ENCODE data around the gene ITIH4. TPM values are rescaled to one million over a fixed set of nuclear protein-coding genes. Genes with fewer than 3 reads are reported as not detected.

Gene ITIH4
- total RNA-seq, 1 donor from 2014 or later = 16.3 TPM

GRCh38 chr3:52789746-52790040 lies 40.8 kb downstream of the ITIH4 start:
- DNase-seq (ENCODE audit: low spot score) = no peak
- intact Hi-C loops (cut with DNase I) = no loop called here
- ATAC-seq = no peak

GRCh38 chr3:52788890-52789745 lies 41.4 kb downstream of the ITIH4 start:
- intact Hi-C loops (cut with DNase I) = no loop called here
- ATAC-seq (no peak), DNase-seq (ENCODE audit: low spot score) (no peak)

- intact Hi-C loops (cut with DNase I) = no loop called here
- ATAC-seq = peak; percentile 55
- DNase-seq (ENCODE audit: low spot score) = no peak
Observed at GRCh38 chr3:52787672-52788625, 42.5 kb downstream of the ITIH4 start.

GRCh38 chr3:52787246-52787645 lies 43.2 kb downstream of the ITIH4 start:
- ATAC-seq (no peak), DNase-seq (ENCODE audit: low spot score) (no peak)
- intact Hi-C loops (cut with DNase I) = no loop called here

- intact Hi-C loops (cut with DNase I) = no loop called here
- DNase-seq (ENCODE audit: low spot score) (peak; percentile 45), ATAC-seq (no peak)
Observed at GRCh38 chr3:52786330-52787215, 43.9 kb downstream of the ITIH4 start.

GRCh38 chr3:52784931-52785590 lies 45.4 kb downstream of the ITIH4 start:
- DNase-seq (ENCODE audit: low spot score) (peak; percentile 42), ATAC-seq (no peak)
- intact Hi-C loops (cut with DNase I) = no loop called here

- ATAC-seq (no peak), DNase-seq (ENCODE audit: low spot score) (peak; percentile 35)
- intact Hi-C loops (cut with DNase I) = no loop called here
Observed at GRCh38 chr3:52784021-52784621, 46.4 kb downstream of the ITIH4 start.

GRCh38 chr3:52783211-52783555 lies 47.3 kb downstream of the ITIH4 start:
- intact Hi-C loops (cut with DNase I) = no loop called here
- no peak for DNase-seq (ENCODE audit: low spot score)

GRCh38 chr3:52782412-52783210 lies 47.9 kb downstream of the ITIH4 start:
- intact Hi-C loops (cut with DNase I) = no loop called here
- ATAC-seq = no peak
- peak; percentile 31 for DNase-seq (ENCODE audit: low spot score)

More at GRCh38 chr3:52783211-52783555, 47.3 kb downstream of the ITIH4 start:
- no peak for ATAC-seq

- intact Hi-C loops (cut with DNase I) = no loop called here
- DNase-seq (ENCODE audit: low spot score) (no peak), ATAC-seq (no peak)
Observed at GRCh38 chr3:52781741-52782140, 48.7 kb downstream of the ITIH4 start.

GRCh38 chr3:52779837-52780585 lies 50.5 kb downstream of the ITIH4 start:
- intact Hi-C loops (cut with DNase I) = no loop called here
- ATAC-seq (no peak), DNase-seq (ENCODE audit: low spot score) (peak; percentile 31)

GRCh38 chr3:52779011-52779836 lies 51.2 kb downstream of the ITIH4 start:
- intact Hi-C loops (cut with DNase I) = no loop called here

GRCh38 chr3:52777959-52778805 lies 52.3 kb downstream of the ITIH4 start:
- intact Hi-C loops (cut with DNase I) = no loop called here
- ATAC-seq = no peak
- DNase-seq (ENCODE audit: low spot score) = peak; percentile 30

More at GRCh38 chr3:52779011-52779836, 51.2 kb downstream of the ITIH4 start:
- no peak for ATAC-seq
- peak; percentile 35 for DNase-seq (ENCODE audit: low spot score)

GRCh38 chr3:52777127-52777958 lies 53.1 kb downstream of the ITIH4 start, which contains the start of gene ITIH1:
ITIH1 (plus strand) TSS chr3:52777599; CDS start chr3:52777616, 17 bp downstream.
- ATAC-seq (no peak), DNase-seq (ENCODE audit: low spot score) (no peak)
- intact Hi-C loops (cut with DNase I) = no loop called here

All from sciatic nerve (tissue), 2 donors.